Mucosa of descending colon (tissue), 3 donors: ENCODE data around the gene ASNSD1. TPM values are rescaled to one million over a fixed set of nuclear protein-coding genes. Genes with fewer than 3 reads are reported as not detected.
"Not testable (repeated sequence)": the region's sequence is repeated elsewhere in the genome, so short reads cannot be mapped to it uniquely, and the experiment has no call there.

Experiments used
- ATAC-seq: fragments of 200-7000 bp; cut with Tn5 transposase; one replicate; pipeline ENCODE4 v1.9.1; 2020; ENCODE audit warnings: mild to moderate bottlenecking, moderate library complexity
- DNase-seq, 3 donors: peaks; one replicate each; pipeline ENCODE4 v3.0.0-alpha.2; 2020
- H3K36me3 ChIP-seq: fragments of 200-600 bp; one replicate; pipeline ENCODE4 v1.8.0; 2021; ENCODE audit warnings: low read depth, mild to moderate bottlenecking
- H3K4me1 ChIP-seq: fragments of 200-600 bp; one replicate; pipeline ENCODE4 v1.8.0; 2021; ENCODE audit warnings: low read depth, mild to moderate bottlenecking
- H3K4me3 ChIP-seq: fragments of 200-600 bp; one replicate; pipeline ENCODE4 v1.8.0; 2021; ENCODE audit warnings: mild to moderate bottlenecking
- H3K9me3 ChIP-seq: fragments of 200-600 bp; one replicate; pipeline ENCODE4 v1.8.0; 2021; ENCODE audit warnings: mild to moderate bottlenecking
- intact Hi-C, 2 donors: fragments of 100-400 bp; cut with DNase I in 1 of 2; cut with micrococcal nuclease in 1 of 2; formaldehyde crosslinking; loops; one replicate each; pipeline versions ENCODE4 v1.11.0 to v1.11.1; 2022; cut with DNase I, micrococcal nuclease
- total RNA-seq, 3 donors: library from RNA; stranded (reverse); fragmentation: NEBNext Ultra II Directional in 2 of 3; extraction: Animal tissue kit (Norgen Biotek cat#: 25700) in 2 of 3; gene quantifications; one replicate each; pipeline versions ENCODE4 v1.2.1 to v1.2.4, GENCODE V29; 2021 to 2023
- TF ChIP-seq, protein P1 (sequence below): fragments of 200-600 bp; IDR thresholded peaks from one replicate; pipeline ENCODE4 v1.8.0; 2022; ENCODE audit warnings: antibody characterized with exemption, mild to moderate bottlenecking
- donor health status: DM: no; HTN: no; CAD: no; lungs with moderate emphysema.
- donor health status: DM: no; HTN: no; CAD: no.
- donor health status: DM: no; HTN: yes; CAD: no.

Gene ASNSD1
- total RNA-seq, 3 donors from 2014 or later, result 19.0 to 40.2 (median 19.1) TPM

- no peaks in the 10 kb centered on the region for H3K4me1 ChIP-seq
- ATAC-seq (no peak), DNase-seq (no peak)
- no peaks in the 10 kb centered on the region for H3K36me3 ChIP-seq
- intact Hi-C loops, result no loop called here
- TF ChIP-seq, protein P1, sequence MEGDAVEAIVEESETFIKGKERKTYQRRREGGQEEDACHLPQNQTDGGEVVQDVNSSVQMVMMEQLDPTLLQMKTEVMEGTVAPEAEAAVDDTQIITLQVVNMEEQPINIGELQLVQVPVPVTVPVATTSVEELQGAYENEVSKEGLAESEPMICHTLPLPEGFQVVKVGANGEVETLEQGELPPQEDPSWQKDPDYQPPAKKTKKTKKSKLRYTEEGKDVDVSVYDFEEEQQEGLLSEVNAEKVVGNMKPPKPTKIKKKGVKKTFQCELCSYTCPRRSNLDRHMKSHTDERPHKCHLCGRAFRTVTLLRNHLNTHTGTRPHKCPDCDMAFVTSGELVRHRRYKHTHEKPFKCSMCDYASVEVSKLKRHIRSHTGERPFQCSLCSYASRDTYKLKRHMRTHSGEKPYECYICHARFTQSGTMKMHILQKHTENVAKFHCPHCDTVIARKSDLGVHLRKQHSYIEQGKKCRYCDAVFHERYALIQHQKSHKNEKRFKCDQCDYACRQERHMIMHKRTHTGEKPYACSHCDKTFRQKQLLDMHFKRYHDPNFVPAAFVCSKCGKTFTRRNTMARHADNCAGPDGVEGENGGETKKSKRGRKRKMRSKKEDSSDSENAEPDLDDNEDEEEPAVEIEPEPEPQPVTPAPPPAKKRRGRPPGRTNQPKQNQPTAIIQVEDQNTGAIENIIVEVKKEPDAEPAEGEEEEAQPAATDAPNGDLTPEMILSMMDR, result no peak
- no peak overlapping the region for H3K4me3 ChIP-seq
- H3K9me3 ChIP-seq, result peaks cover 5% of the 10 kb centered on the region
Observed at GRCh38 chr2:189681903-189682302, 20.6 kb downstream of the ASNSD1 start.

DNA sequence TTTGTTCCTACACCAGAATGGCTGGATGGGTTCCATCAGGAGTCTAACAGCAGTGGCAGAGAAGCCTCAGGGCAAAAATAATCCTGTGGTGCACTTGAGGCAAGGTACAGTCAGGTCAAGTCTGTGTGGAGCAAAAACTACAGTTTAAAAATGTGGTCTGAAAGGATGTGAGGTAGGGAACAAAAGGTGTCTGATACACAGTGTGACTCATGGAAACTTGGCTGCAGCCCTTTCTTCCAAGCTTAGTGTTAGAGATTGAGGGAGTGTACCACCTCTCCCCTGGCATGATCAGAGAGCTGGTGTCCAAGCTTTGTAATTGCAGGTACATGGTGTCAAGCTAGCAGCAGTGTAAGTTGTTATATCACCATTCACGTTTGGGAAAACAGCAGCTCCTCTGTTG is 22.1 kb downstream of the ASNSD1 start:
- H3K36me3 ChIP-seq, result no peaks in the 10 kb centered on the region
- no peak overlapping the region for H3K4me3 ChIP-seq
- H3K4me1 ChIP-seq, result no peaks in the 10 kb centered on the region
- intact Hi-C loops, result no loop called here
- no peak for ATAC-seq
- H3K9me3 ChIP-seq, result peaks cover 3% of the 10 kb centered on the region
- DNase-seq, result no peak
- TF ChIP-seq, protein P1, result no peak

GRCh38 chr2:189684811-189685210 is 23.6 kb downstream of the ASNSD1 start:
- no peaks in the 10 kb centered on the region for H3K4me1 ChIP-seq
- TF ChIP-seq, protein P1, result no peak
- DNase-seq (no peak), ATAC-seq (no peak)
- H3K4me3 ChIP-seq, result no peak overlapping the region
- intact Hi-C loops, result no loop called here
- no peaks in the 10 kb centered on the region for H3K36me3 ChIP-seq
- H3K9me3 ChIP-seq, result no peaks in the 10 kb centered on the region

GRCh38 chr2:189685540-189686229 is 24.4 kb downstream of the ASNSD1 start:
- TF ChIP-seq, protein P1, result no peak
- no peaks in the 10 kb centered on the region for H3K9me3 ChIP-seq
- H3K4me3 ChIP-seq, result no peak overlapping the region
- no peaks in the 10 kb centered on the region for H3K36me3 ChIP-seq
- intact Hi-C loops, result no loop called here
- no peak for ATAC-seq
- no peaks in the 10 kb centered on the region for H3K4me1 ChIP-seq
- peak in 1 of 3 donors; percentile 44 for DNase-seq

- H3K4me1 ChIP-seq, ATAC-seq, H3K36me3 ChIP-seq, DNase-seq, H3K4me3 ChIP-seq, intact Hi-C loops, H3K9me3 ChIP-seq: not testable (repeated sequence)
Observed at GRCh38 chr2:189687796-189688195, 26.5 kb downstream of the ASNSD1 start.

GRCh38 chr2:189696223-189696622 is 35.0 kb downstream of the ASNSD1 start:
- Histone ChIP-seq H3K36me3 (no peaks in the 10 kb centered on the region), H3K4me1 (peaks cover 4% of the 10 kb centered on the region), H3K9me3 (no peaks in the 10 kb centered on the region), H3K4me3 (no peak overlapping the region)
- DNase-seq, result no peak
- intact Hi-C loops, result loop anchor here in 1 of 2 donors (5.0 kb wide), 1 partner anchor 34 kb away; the partner anchor contains the start of gene ASNSD1
- ATAC-seq, result no peak
- TF ChIP-seq, protein P1, result no peak
